Smooth muscle cell (in vitro differentiated cells): ENCODE results near the gene ZBTB46. TPM values are rescaled to one million over a fixed set of nuclear protein-coding genes. Genes with fewer than 3 reads are reported as not detected.

ENCODE experiments used
- DNase-seq: peaks from one replicate; lab custom pipeline; 2025; ENCODE audit not compliant: unreplicated experiment; lab: John Stamatoyannopoulos, UW
- H2AFZ ChIP-seq: fragments of 200-600 bp; sonication (generic); 2 replicates; pipeline ENCODE4 v1.6.0; 2016; ENCODE audit warnings: antibody characterized with exemption, low read depth, mild to moderate bottlenecking
- H3F3A ChIP-seq: fragments of 200-600 bp; sonication (generic); 2 replicates; pipeline ENCODE4 v1.6.0; 2017; ENCODE audit warnings: antibody characterized with exemption, low read depth
- H3K27ac ChIP-seq: fragments of 200-600 bp; sonication (generic); 2 replicates; pipeline ENCODE4 v1.5.1; 2016; ENCODE audit warnings: low read depth, mild to moderate bottlenecking
- H3K27me3 ChIP-seq: fragments of 200-600 bp; sonication (generic); 2 replicates; pipeline ENCODE4 v1.6.1; 2016; ENCODE audit warnings: low read depth, mild to moderate bottlenecking
- H3K36me3 ChIP-seq: fragments of 200-600 bp; sonication (generic); 2 replicates; pipeline ENCODE4 v1.5.1; 2016; ENCODE audit warnings: low read depth
- H3K4me1 ChIP-seq: fragments of 200-600 bp; sonication (generic); 2 replicates; pipeline ENCODE4 v1.5.1; 2016; ENCODE audit warnings: low read depth
- H3K4me2 ChIP-seq: fragments of 200-600 bp; sonication (generic); 2 replicates; pipeline ENCODE4 v1.6.0; 2016; ENCODE audit warnings: mild to moderate bottlenecking
- H3K4me3 ChIP-seq: fragments of 200-600 bp; sonication (generic); 2 replicates; pipeline ENCODE4 v1.5.1; 2016; ENCODE audit warnings: mild to moderate bottlenecking
- H3K79me2 ChIP-seq: fragments of 200-600 bp; sonication (generic); 2 replicates; pipeline ENCODE4 v1.6.0; 2016; ENCODE audit warnings: low read depth, mild to moderate bottlenecking
- H3K9ac ChIP-seq: fragments of 200-600 bp; sonication (generic); 2 replicates; pipeline ENCODE4 v1.6.0; 2016; ENCODE audit warnings: low read depth
- H3K9me3 ChIP-seq: fragments of 200-600 bp; sonication (generic); replicated peaks from 2 replicates; pipeline ENCODE4 v1.5.1; 2016; ENCODE audit warnings: low read depth
- H4K20me1 ChIP-seq: fragments of 200-600 bp; sonication (generic); 2 replicates; pipeline ENCODE4 v1.6.0; 2016; ENCODE audit warnings: low read depth
- WGBS: methylation state at CpG from one replicate; pipeline ENCODE4 v1.1.7; 2016; ENCODE audit warnings: low lambda C conversion rate; 5-methylcytosine and 5-hydroxymethylcytosine counted together
- polyA plus RNA-seq: library from polyadenylated mRNA; unstranded; fragments of >200 nt; fragmentation: Nextera tagmentation; extraction: Ambion mirVana; gene quantifications from 2 replicates; pipeline ENCODE4 v1.2.1, GENCODE V29; 2016
- total RNA-seq: library from RNA; depleted of rRNA; stranded (reverse); fragments of >200 nt; gene quantifications from 2 replicates; pipeline ENCODE4 v1.2.3, GENCODE V29; 2014
- TF ChIP-seq, protein P1 (sequence below): fragments of 200-600 bp; sonication (generic); IDR thresholded peaks from 2 replicates; pipeline ENCODE4 v1.5.1; 2017; ENCODE audit warnings: borderline replicate concordance, mild to moderate bottlenecking, antibody characterized with exemption; ENCODE audit not compliant: insufficient read depth, poor library complexity, severe bottlenecking

Gene ZBTB46
- total and polyA plus RNA-seq, 2 experiments from 2014 or later = 2.3 to 2.7 TPM

DNA sequence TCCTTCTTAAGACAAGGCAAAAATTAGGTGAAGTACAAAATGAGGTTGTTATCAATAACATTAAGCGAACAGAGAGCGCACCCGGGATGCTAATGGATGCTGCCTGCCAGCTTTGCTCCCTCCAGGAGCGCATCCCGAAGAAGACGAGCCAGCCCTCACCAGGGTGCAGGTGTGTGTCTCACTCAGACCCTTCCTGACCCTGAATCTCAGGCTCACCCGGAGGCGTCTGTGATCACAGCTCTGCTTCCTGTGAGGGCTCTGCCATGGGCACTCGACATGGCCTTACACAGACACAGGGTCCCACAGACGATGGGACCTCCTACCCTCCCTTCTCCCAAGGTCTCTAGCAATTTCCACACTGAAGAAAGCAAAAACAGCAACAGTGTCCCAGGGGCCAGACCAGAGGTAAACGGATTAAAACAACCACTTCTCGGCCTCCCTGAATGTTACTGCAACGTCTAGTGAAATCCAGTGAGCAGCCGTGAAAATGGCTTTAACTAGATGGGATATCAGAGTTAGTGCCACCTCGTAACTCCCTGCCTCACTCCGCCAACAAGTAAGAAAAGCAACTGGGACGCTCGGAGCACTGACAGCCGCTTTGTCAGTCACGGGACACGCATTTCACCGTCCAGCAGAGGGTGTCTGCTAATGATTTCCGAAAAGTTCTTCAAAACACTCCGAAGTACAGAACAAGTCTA, 11.7 kb downstream of the ZBTB46 start:
- no peak overlapping the region for H3K4me2 ChIP-seq
- H3F3A ChIP-seq = no peaks in the 10 kb centered on the region
- DNase-seq = no peak
- H3K36me3 ChIP-seq = no peaks in the 10 kb centered on the region
- no peaks in the 10 kb centered on the region for H3K4me1 ChIP-seq
- H3K9ac ChIP-seq = no peak overlapping the region
- H3K9me3 ChIP-seq = no peaks in the 10 kb centered on the region
- TF ChIP-seq, protein P1, sequence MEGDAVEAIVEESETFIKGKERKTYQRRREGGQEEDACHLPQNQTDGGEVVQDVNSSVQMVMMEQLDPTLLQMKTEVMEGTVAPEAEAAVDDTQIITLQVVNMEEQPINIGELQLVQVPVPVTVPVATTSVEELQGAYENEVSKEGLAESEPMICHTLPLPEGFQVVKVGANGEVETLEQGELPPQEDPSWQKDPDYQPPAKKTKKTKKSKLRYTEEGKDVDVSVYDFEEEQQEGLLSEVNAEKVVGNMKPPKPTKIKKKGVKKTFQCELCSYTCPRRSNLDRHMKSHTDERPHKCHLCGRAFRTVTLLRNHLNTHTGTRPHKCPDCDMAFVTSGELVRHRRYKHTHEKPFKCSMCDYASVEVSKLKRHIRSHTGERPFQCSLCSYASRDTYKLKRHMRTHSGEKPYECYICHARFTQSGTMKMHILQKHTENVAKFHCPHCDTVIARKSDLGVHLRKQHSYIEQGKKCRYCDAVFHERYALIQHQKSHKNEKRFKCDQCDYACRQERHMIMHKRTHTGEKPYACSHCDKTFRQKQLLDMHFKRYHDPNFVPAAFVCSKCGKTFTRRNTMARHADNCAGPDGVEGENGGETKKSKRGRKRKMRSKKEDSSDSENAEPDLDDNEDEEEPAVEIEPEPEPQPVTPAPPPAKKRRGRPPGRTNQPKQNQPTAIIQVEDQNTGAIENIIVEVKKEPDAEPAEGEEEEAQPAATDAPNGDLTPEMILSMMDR = peak; percentile 9
- H4K20me1 ChIP-seq = peaks cover 84% of the 10 kb centered on the region
- no peak overlapping the region for H3K4me3 ChIP-seq
- no peaks in the 10 kb centered on the region for H3K79me2 ChIP-seq
- H3K27me3 ChIP-seq = no peaks in the 10 kb centered on the region
- H3K27ac ChIP-seq = no peak overlapping the region
- no peak overlapping the region for H2AFZ ChIP-seq
- WGBS = 73% methylated on average over 24 of the region's 24 CpGs

DNA sequence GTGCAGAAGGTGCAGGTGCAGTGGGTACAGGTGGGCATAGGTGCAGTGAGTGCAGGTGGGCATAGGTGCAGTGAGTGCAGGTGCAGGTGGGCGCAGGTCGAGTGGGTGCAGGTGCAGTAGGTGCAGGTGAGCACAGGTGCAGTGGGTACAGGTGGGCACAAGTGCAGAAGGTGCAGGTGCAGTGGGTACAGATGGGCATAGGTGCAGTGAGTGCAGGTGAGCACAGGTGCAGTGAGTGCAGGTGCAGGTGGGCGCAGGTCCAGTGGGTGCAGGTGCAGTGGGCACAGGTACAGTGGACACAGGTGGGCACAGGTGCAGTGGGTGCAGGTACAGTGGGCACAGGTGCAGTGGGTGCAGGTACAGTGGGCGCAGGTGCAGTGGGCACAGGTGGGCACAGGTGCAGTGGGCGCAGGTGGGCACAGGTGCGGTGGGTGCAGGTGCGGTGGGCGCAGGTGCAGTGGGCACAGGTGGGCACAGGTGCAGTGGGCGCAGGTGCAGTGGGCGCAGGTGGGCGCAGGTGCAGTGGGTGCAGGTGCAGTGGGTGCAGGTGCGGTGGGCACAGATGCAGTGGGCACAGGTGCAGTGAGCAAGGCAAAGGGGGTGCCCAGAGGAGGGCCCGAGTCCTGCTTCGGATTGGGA, 15.3 kb downstream of the ZBTB46 start:
- TF ChIP-seq, protein P1 = no peak
- Histone ChIP-seq H3K27ac (no peak overlapping the region), H2AFZ (no peak overlapping the region), H3K4me2 (no peak overlapping the region), H3K27me3 (no peaks in the 10 kb centered on the region), H3K9me3 (no peaks in the 10 kb centered on the region), H3K4me3 (no peak overlapping the region), H3K79me2 (peaks cover 2% of the 10 kb centered on the region), H3K9ac (no peak overlapping the region), H4K20me1 (peaks cover 92% of the 10 kb centered on the region), H3K4me1 (no peaks in the 10 kb centered on the region), H3K36me3 (no peaks in the 10 kb centered on the region), H3F3A (no peaks in the 10 kb centered on the region)
- WGBS = 98% methylated on average over 8 of the region's 14 CpGs
- DNase-seq = no peak

DNA sequence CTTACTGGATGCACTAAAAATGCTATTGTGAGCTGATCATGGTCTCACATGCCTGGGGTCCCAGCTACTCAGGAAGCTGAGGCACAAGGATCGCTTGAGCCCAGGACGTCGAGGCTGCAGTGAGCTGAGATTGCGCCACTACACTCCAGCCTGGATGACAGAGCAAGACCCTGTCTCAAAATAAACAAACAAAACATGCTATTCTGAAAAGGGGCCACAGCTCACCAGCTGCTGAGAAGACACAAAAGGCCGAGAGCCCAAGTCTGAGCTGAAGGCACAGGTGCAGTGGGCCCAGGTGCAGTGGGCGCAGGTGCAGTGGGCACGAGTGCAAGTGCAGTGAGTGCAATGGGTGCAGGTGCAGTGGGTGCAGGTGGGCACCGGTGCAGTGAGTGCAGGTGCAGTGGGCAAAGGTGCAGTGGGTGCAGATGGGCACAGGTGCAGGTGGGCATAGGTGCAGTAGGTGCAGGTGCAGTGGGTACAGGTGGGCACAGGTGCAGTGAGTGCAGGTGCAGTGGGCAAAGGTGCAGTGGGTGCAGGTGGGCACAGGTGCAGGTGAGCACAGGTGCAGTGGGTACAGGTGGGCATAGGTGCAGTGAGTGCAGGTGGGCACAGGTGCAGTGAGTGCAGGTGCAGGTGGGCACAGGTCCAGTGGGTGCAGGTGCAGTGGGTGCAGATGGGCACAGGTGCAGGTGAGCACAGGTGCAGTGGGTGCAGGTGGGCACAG, 16.0 kb downstream of the ZBTB46 start:
- TF ChIP-seq, protein P1 = no peak
- WGBS = 90% methylated on average over 8 of the region's 8 CpGs
- Histone ChIP-seq H3K36me3 (no peaks in the 10 kb centered on the region), H3K27me3 (no peaks in the 10 kb centered on the region), H3K4me2 (no peak overlapping the region), H3K9me3 (no peaks in the 10 kb centered on the region), H3F3A (no peaks in the 10 kb centered on the region), H3K9ac (no peak overlapping the region), H2AFZ (no peak overlapping the region), H3K27ac (no peak overlapping the region), H4K20me1 (peaks cover 94% of the 10 kb centered on the region), H3K4me3 (no peak overlapping the region), H3K4me1 (no peaks in the 10 kb centered on the region), H3K79me2 (peaks cover 2% of the 10 kb centered on the region)
- no peak for DNase-seq
